K562 (cell line): Measurements from ENCODE around the gene TTLL3. TPM values are rescaled to one million over a fixed set of nuclear protein-coding genes. Genes with fewer than 3 reads are reported as not detected.

ENCODE experiments used
- ATAC-seq: fragments of 200-7000 bp; cut with Tn5 transposase; 3 replicates; pipeline ENCODE4 v1.9.1; 2020; ENCODE audit warnings: moderate library complexity
- BruUV-seq: library from RNA; stranded (reverse); fragments of 400-500 nt; replicated peaks from 2 replicates; lab custom pipeline; 2021; lab: Mats Ljungman, UMichigan
- CTCF ChIA-PET: fragments of 300-600 bp; formaldehyde crosslinking; extraction: SDS; loops from one replicate; lab custom pipeline; 2021; ENCODE audit warnings: low intra/inter-chr PET ratio; lab: Yijun Ruan, JAX
- POLR2A ChIA-PET: fragments of 300-600, 350-650 bp; sonication (Branson Sonifier 250); formaldehyde crosslinking; extraction: SDS; loops from one replicate; lab custom pipeline; 2021; ENCODE audit warnings: antibody characterized with exemption, inconsistent platforms; lab: Yijun Ruan, JAX
- DNase-seq, 4 experiments: peaks; one replicate each; pipeline versions ENCODE4 v3.0.0 to v3.0.0-alpha.2; 2011 to 2018; ENCODE audit warnings: low spot score in 3 of 4, mixed read lengths in 3 of 4; ENCODE audit errors: extremely low read depth in 1 of 4
- FAIRE-seq: peaks from 2 replicates; lab custom pipeline; 2011; peaks lifted over from hg19 to GRCh38; lab: Jason Lieb, UNC
- H2AFZ ChIP-seq: 2 replicates; pipeline ENCODE4 v1.6.0; 2011; ENCODE audit warnings: low read depth, low read length, control low read depth, inconsistent platforms
- H3K27ac ChIP-seq: fragments of 200-600 bp; 3 replicates; pipeline ENCODE4 v1.8.0; 2011; ENCODE audit warnings: low read depth, mild to moderate bottlenecking, control low read depth, inconsistent platforms, low read length, moderate library complexity, mixed read lengths; ENCODE audit errors: extremely low read depth
- H3K27me3 ChIP-seq, 2 experiments: fragments of 300-600 bp in 1 of 2; 2 replicates in 1 of 2; 3 replicates in 1 of 2; pipeline versions ENCODE4 v1.6.0 to v1.8.0; 2011; ENCODE audit warnings: inconsistent platforms in 2 of 2, low read length in 2 of 2, mild to moderate bottlenecking in 1 of 2, mixed read lengths in 1 of 2, moderate library complexity in 1 of 2; ENCODE audit not compliant: control insufficient read depth in 2 of 2, insufficient read depth in 2 of 2
- H3K36me3 ChIP-seq: fragments of 300-600 bp; 3 replicates; pipeline ENCODE4 v1.8.0; 2011; ENCODE audit warnings: mild to moderate bottlenecking, low read length, inconsistent platforms; ENCODE audit not compliant: control insufficient read depth, insufficient read depth
- H3K4me1 ChIP-seq, 2 experiments: fragments of 200-600 bp in 1 of 2; replicated peaks in 1 of 2; 2 replicates in 1 of 2; 3 replicates in 1 of 2; pipeline versions ENCODE4 v1.5.1 to v1.8.0; 2011; ENCODE audit warnings: inconsistent platforms in 2 of 2, low read length in 2 of 2, mild to moderate bottlenecking in 1 of 2, mixed read lengths in 1 of 2, moderate library complexity in 1 of 2; ENCODE audit not compliant: control insufficient read depth in 2 of 2, insufficient read depth in 2 of 2
- H3K4me2 ChIP-seq: 2 replicates; pipeline ENCODE4 v1.6.1; 2011; ENCODE audit warnings: low read length, control low read depth, inconsistent platforms, mixed read lengths; ENCODE audit not compliant: insufficient read depth
- H3K4me3 ChIP-seq: fragments of 200-600 bp; sonication (generic), shearing (Covaris generic); 2 replicates; pipeline ENCODE4 v1.5.1; 2016; ENCODE audit warnings: control low read depth, inconsistent platforms
- H3K79me2 ChIP-seq: fragments of 200-600 bp; 3 replicates; pipeline ENCODE4 v1.8.0; 2011; ENCODE audit warnings: low read length, inconsistent platforms; ENCODE audit not compliant: control insufficient read depth, insufficient read depth
- H3K9ac ChIP-seq, 2 experiments: 2 replicates each; pipeline versions ENCODE4 v1.6.0 to v1.6.1; 2011; ENCODE audit warnings: low read depth in 2 of 2, low read length in 2 of 2, control low read depth in 1 of 2, inconsistent platforms in 1 of 2, mild to moderate bottlenecking in 1 of 2, mixed read lengths in 1 of 2; ENCODE audit not compliant: insufficient read depth in 1 of 2
- H3K9me1 ChIP-seq: one replicate; pipeline ENCODE4 v1.6.0; 2011; ENCODE audit warnings: inconsistent platforms, mild to moderate bottlenecking, low read length, moderate library complexity; ENCODE audit not compliant: control insufficient read depth, insufficient read depth
- H3K9me3 ChIP-seq: replicated peaks from 2 replicates; pipeline ENCODE4 v1.5.1; 2011; ENCODE audit warnings: low read depth, low read length, inconsistent platforms; ENCODE audit not compliant: control insufficient read depth, insufficient read depth
- H4K20me1 ChIP-seq: replicated peaks from 2 replicates; pipeline ENCODE4 v1.6.1; 2011; ENCODE audit warnings: low read length, inconsistent platforms, mixed read lengths; ENCODE audit not compliant: control insufficient read depth, insufficient read depth
- ARHGAP35 ChIP-seq: fragments of 450-650 bp; IDR thresholded peaks from 2 replicates; pipeline ENCODE4 v1.6.1; 2018; ENCODE audit not compliant: partially characterized antibody
- DPF2 ChIP-seq: fragments of 450-650 bp; IDR thresholded peaks from 2 replicates; pipeline ENCODE4 v1.6.1; 2016
- EP400 ChIP-seq: fragments of 450-650 bp; IDR thresholded peaks from 2 replicates; pipeline ENCODE4 v1.6.1; 2017; ENCODE audit warnings: antibody characterized with exemption, mild to moderate bottlenecking, moderate library complexity
- ESRRA ChIP-seq: fragments of 450-650 bp; IDR thresholded peaks from 2 replicates; pipeline ENCODE4 v1.6.1; 2014; ENCODE audit warnings: low read depth, mild to moderate bottlenecking, moderate library complexity, borderline replicate concordance
- ESRRB ChIP-seq: fragments of 250-450 bp; sonication (Bioruptor Pico); IDR thresholded peaks from 2 replicates; pipeline ENCODE4 v1.5.0; 2020; ENCODE audit warnings: mild to moderate bottlenecking, moderate library complexity, borderline replicate concordance
- HNRNPLL ChIP-seq: fragments of 200-400 bp; formaldehyde crosslinking; IDR thresholded peaks from 2 replicates; pipeline ENCODE4 v1.6.1; 2017; ENCODE audit warnings: low read length, low read depth, mild to moderate bottlenecking; ENCODE audit not compliant: poor library complexity, severe bottlenecking
- KDM1A ChIP-seq, 2 experiments: fragments of 450-650 bp; IDR thresholded peaks; 2 replicates each; pipeline ENCODE4 v1.6.1; 2016; ENCODE audit warnings: mild to moderate bottlenecking in 2 of 2
- NR2C1 ChIP-seq, 2 experiments: fragments of 450-650 bp; IDR thresholded peaks; 2 replicates each; pipeline ENCODE4 v1.6.1; 2017; ENCODE audit warnings: mild to moderate bottlenecking in 2 of 2, antibody characterized with exemption in 1 of 2, inconsistent platforms in 1 of 2, missing compliant biosample characterization in 1 of 2, missing genetic modification characterization in 1 of 2
- PML ChIP-seq: IDR thresholded peaks from 2 replicates; pipeline ENCODE4 v1.6.1; 2012; ENCODE audit warnings: low read length, inconsistent platforms
- SIRT6 ChIP-seq: IDR thresholded peaks from one replicate; pipeline ENCODE4 v1.6.1; 2012; ENCODE audit warnings: low read depth, mild to moderate bottlenecking, control low read depth, inconsistent platforms, low read length, moderate library complexity
- SOX6 ChIP-seq: fragments of 450-650 bp; IDR thresholded peaks from 2 replicates; pipeline ENCODE4 v1.6.1; 2014; ENCODE audit warnings: mild to moderate bottlenecking
- TAL1 ChIP-seq: fragments of 450-650 bp; IDR thresholded peaks from 2 replicates; pipeline ENCODE4 v1.6.1; 2016; ENCODE audit warnings: mild to moderate bottlenecking
- TCF3 ChIP-seq: sonication (generic); formaldehyde crosslinking; IDR thresholded peaks from 2 replicates; pipeline ENCODE4 v1.4.0; 2020; ENCODE audit warnings: mild to moderate bottlenecking, missing genetic modification reagents
- ZBTB7A ChIP-seq: IDR thresholded peaks from 2 replicates; pipeline ENCODE4 v1.6.1; 2011; ENCODE audit warnings: low read depth, mild to moderate bottlenecking, low read length, moderate library complexity, borderline replicate concordance; ENCODE audit not compliant: control insufficient read depth
- ZFX ChIP-seq: sonication (generic); formaldehyde crosslinking; IDR thresholded peaks from 2 replicates; pipeline ENCODE4 v1.8.0; 2022; ENCODE audit warnings: mild to moderate bottlenecking, missing genetic modification reagents, moderate library complexity
- ZNF274 ChIP-seq: IDR thresholded peaks from 2 replicates; pipeline ENCODE4 v1.6.1; 2011; ENCODE audit warnings: low read depth, mild to moderate bottlenecking, low read length, moderate library complexity, borderline replicate concordance
- ZNF316 ChIP-seq: fragments of 450-650 bp; IDR thresholded peaks from 2 replicates; pipeline ENCODE4 v1.6.1; 2016
- ZNF431 ChIP-seq: sonication (generic); formaldehyde crosslinking; IDR thresholded peaks from 2 replicates; pipeline ENCODE4 v1.8.0; 2022; ENCODE audit warnings: mild to moderate bottlenecking, missing genetic modification reagents
- ZNF584 ChIP-seq: fragments of 200-800 bp; sonication (Bioruptor generic); IDR thresholded peaks from 2 replicates; pipeline ENCODE4 v1.6.1; 2016; ENCODE audit warnings: low read depth, mild to moderate bottlenecking, missing genetic modification characterization, missing compliant biosample characterization
- ZNF766 ChIP-seq: fragments of 200-800 bp; sonication (Bioruptor generic); conservative IDR thresholded peaks from 2 replicates; pipeline ENCODE4 v1.6.1; 2016; ENCODE audit warnings: missing genetic modification characterization, missing compliant biosample characterization
- WGBS: fragments of 100-300 bp; shearing (Covaris generic); methylation state at CpG from one replicate; pipeline ENCODE4 v1.1.6; 2016; ENCODE audit warnings: low coverage, mixed read lengths; ENCODE audit not compliant: insufficient coverage; ENCODE audit errors: missing lambda C conversion rate; 5-methylcytosine and 5-hydroxymethylcytosine counted together
- in situ Hi-C: fragments of 300-500 bp; cut with MboI; formaldehyde crosslinking; loops from 4 replicates; pipeline ENCODE4 v1.15.0; 2018; ENCODE audit warnings: inconsistent platforms, mixed read lengths
- intact Hi-C: fragments of 100-400 bp; cut with micrococcal nuclease; formaldehyde crosslinking; loops from 2 replicates; pipeline ENCODE4 v1.14.2; 2022
- polyA plus RNA-seq, 8 experiments: library from polyadenylated mRNA; depleted of rRNA in 4 of 8; stranded (reverse) in 5 of 8; unstranded in 3 of 8; fragments of >200 nt; fragmentation: Nextera tagmentation in 2 of 8; fragmentation: Illumina TruSeq in 1 of 8; extraction: Ambion mirVana in 2 of 8; extraction: Trizol in 1 of 8; gene quantifications; 2 replicates each; pipeline versions ENCODE4 v1.2.1 to v1.2.3, GENCODE V29; 2011 to 2014; ENCODE audit warnings: inconsistent platforms in 1 of 8, missing spikeins in 1 of 8
- total RNA-seq, 7 experiments: library from RNA; depleted of rRNA in 6 of 7; stranded (reverse); fragments of >200 nt in 6 of 7; fragmentation: Illumina TruSeq in 2 of 7; extraction: Trizol in 2 of 7; gene quantifications; 2 replicates each; pipeline versions ENCODE4 v1.2.1 to v1.2.3, GENCODE V29; 2011 to 2021; ENCODE audit warnings: low replicate concordance in 1 of 7
- TF ChIP-seq, protein P1 (sequence below): fragments of 450-650 bp; IDR thresholded peaks from 2 replicates; pipeline ENCODE4 v1.6.1; 2017; ENCODE audit warnings: mild to moderate bottlenecking, moderate library complexity
- TF ChIP-seq, protein P2 (sequence below): fragments of 450-650 bp; IDR thresholded peaks from 2 replicates; pipeline ENCODE4 v1.6.1; 2016; ENCODE audit warnings: borderline replicate concordance

Gene TTLL3
- total and polyA plus RNA-seq, 9 of the 15 experiments (the other 6 are each of a cell fraction or from before 2014, with no cell fraction given), result 8.9 to 106 (median 33.2) TPM

DNA sequence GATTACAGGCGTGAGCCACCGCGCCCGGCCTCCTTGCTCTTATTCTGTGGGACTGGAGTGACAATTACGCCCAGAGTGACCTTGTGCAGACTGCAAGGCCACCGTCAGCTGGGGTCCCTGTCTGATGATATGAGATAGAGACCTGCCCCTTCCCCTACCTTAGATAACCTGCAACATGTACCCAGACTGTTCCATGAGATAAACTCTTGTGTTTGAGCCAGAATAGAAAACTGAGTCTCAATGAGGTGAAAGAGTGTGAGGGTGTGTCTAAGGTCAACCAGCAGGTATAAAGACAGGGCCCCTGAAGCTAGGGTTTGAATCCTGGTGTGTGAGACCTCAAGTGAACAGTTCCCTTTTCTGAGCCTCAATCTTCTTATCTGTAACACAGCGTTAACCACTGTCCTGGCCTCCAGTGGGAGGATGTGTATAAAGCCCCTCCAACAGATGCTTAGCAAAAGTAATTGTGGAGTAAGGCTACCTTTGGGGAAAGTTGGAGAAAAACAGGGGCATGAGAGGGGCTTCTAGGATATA lies 23.8 kb upstream of the TTLL3 start:
- POLR2A ChIA-PET, result interaction anchor here (0.5 to 2.0 kb wide), 7 partner anchors 9 to 943 kb away, joined by 3 to 12 read pairs (median 3); no protein-coding TSS in a partner anchor
- H3K4me3 ChIP-seq, result no peak overlapping the region
- TF ChIP-seq NR2C1 (IDR thresholded peaks at IDR 0.05) (peak; percentile 61), NR2C1 (tag; IDR thresholded peaks at IDR 0.05) (peak; percentile 45; the same call in 1 of the 2 replicates), ARHGAP35 (no peak), HNRNPLL (peak; percentile 30), TAL1 (peak; percentile 90), TCF3 (peak; percentile 85), DPF2 (peak; percentile 85), ZBTB7A (peak; percentile 74), EP400 (peak; percentile 39; the same call in 1 of the 2 replicates), SIRT6 (no peak), PML (peak; percentile 68), ESRRA (peak; percentile 96), SOX6 (peak; percentile 89), ZNF274 (peak; percentile 45; the same call in 1 of the 2 replicates), ZNF584 (CRISPR knock-in tag) (no peak), ZFX (CRISPR knock-in tag) (peak; percentile 53), ESRRB (CRISPR knock-in tag) (no peak), ZNF431 (CRISPR knock-in tag) (no peak), KDM1A (IDR thresholded peaks at IDR 0.05) (peak; percentile 52 to 73; a peak in 3 of 4 replicates), ZNF766 (CRISPR knock-in tag) (no peak), ZNF316 (no peak)
- TF ChIP-seq, protein P1, sequence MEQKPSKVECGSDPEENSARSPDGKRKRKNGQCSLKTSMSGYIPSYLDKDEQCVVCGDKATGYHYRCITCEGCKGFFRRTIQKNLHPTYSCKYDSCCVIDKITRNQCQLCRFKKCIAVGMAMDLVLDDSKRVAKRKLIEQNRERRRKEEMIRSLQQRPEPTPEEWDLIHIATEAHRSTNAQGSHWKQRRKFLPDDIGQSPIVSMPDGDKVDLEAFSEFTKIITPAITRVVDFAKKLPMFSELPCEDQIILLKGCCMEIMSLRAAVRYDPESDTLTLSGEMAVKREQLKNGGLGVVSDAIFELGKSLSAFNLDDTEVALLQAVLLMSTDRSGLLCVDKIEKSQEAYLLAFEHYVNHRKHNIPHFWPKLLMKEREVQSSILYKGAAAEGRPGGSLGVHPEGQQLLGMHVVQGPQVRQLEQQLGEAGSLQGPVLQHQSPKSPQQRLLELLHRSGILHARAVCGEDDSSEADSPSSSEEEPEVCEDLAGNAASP, result 0 out of 2 replicates have a peak, but pooled peaks have one; percentile 33
- TF ChIP-seq, protein P2, sequence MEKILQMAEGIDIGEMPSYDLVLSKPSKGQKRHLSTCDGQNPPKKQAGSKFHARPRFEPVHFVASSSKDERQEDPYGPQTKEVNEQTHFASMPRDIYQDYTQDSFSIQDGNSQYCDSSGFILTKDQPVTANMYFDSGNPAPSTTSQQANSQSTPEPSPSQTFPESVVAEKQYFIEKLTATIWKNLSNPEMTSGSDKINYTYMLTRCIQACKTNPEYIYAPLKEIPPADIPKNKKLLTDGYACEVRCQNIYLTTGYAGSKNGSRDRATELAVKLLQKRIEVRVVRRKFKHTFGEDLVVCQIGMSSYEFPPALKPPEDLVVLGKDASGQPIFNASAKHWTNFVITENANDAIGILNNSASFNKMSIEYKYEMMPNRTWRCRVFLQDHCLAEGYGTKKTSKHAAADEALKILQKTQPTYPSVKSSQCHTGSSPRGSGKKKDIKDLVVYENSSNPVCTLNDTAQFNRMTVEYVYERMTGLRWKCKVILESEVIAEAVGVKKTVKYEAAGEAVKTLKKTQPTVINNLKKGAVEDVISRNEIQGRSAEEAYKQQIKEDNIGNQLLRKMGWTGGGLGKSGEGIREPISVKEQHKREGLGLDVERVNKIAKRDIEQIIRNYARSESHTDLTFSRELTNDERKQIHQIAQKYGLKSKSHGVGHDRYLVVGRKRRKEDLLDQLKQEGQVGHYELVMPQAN, result 0 out of 2 replicates have a peak, but pooled peaks have one; percentile 3

More for the DNA sequence above, 23.8 kb upstream of the TTLL3 start:
- no peaks in the 10 kb centered on the region for H3K9me1 ChIP-seq
- FAIRE-seq, result peak; percentile 84
- no peaks in the 10 kb centered on the region for H3K9me3 ChIP-seq
- H4K20me1 ChIP-seq, result no peaks in the 10 kb centered on the region
- intact Hi-C loops, result no loop called here
- peaks cover 37 to 41% of the 10 kb centered on the region in 2 experiments for H3K4me1 ChIP-seq
- in situ Hi-C loops, result no loop called here
- peak; percentile 83 to 90 (median 88) for DNase-seq
- CTCF ChIA-PET, result no interaction called here
- H2AFZ ChIP-seq, result no peak overlapping the region
- 8% methylated on average over 7 of the region's 7 CpGs for WGBS
- peak overlapping the region; percentile 56 for H3K27ac ChIP-seq
- peaks cover 76% of the 10 kb centered on the region for H3K36me3 ChIP-seq
- peak; percentile 81 for ATAC-seq
- peak overlapping the region; percentile 63 for H3K4me2 ChIP-seq
- peak overlapping the region; percentile 5 to 27; a peak in 1 of 4 replicates for H3K9ac ChIP-seq
- no peaks in the 10 kb centered on the region for H3K27me3 ChIP-seq
- H3K79me2 ChIP-seq, result peaks cover 11% of the 10 kb centered on the region
- BruUV-seq, result no TSS peak
